NB4 (cell line): Measurements from ENCODE around the gene KPNA4.

ENCODE experiments used
- CTCF ChIP-seq: IDR thresholded peaks from one replicate; pipeline ENCODE4 v1.5.1; 2012; ENCODE audit warnings: low read depth, low read length
- MAX ChIP-seq: IDR thresholded peaks from 2 replicates; pipeline ENCODE4 v1.6.1; 2011; ENCODE audit warnings: low read depth, low read length
- MYC ChIP-seq: IDR thresholded peaks from 2 replicates; pipeline ENCODE4 v1.6.1; 2011; ENCODE audit warnings: low read depth, low read length
- POLR2A ChIP-seq: IDR thresholded peaks from 2 replicates; pipeline ENCODE4 v1.6.1; 2011; ENCODE audit warnings: mild to moderate bottlenecking; ENCODE audit not compliant: insufficient read length; ENCODE audit errors: extremely low read depth

GRCh38 chr3:160605315-160605714 is 39.9 kb upstream of the KPNA4 start:
- TF ChIP-seq POLR2A (no peak), MYC (no peak), CTCF (no peak), MAX (no peak)
